Jurkat, Clone E6-1 (cell line): ENCODE results near the gene NUDT4B.
"Not testable (repeated sequence)": the region's sequence is repeated elsewhere in the genome, so short reads cannot be mapped to it uniquely, and the experiment has no call there.

Experiments used
- DNase-seq: peaks from one replicate; pipeline ENCODE4 v3.0.0-alpha.2; 2011; ENCODE audit warnings: low read depth, low spot score
- H3K4me3 ChIP-seq: 2 replicates; pipeline ENCODE4 v1.5.1; 2011; ENCODE audit warnings: mild to moderate bottlenecking, low read length, control low read depth, moderate library complexity

The NUDT4B gene

DNA sequence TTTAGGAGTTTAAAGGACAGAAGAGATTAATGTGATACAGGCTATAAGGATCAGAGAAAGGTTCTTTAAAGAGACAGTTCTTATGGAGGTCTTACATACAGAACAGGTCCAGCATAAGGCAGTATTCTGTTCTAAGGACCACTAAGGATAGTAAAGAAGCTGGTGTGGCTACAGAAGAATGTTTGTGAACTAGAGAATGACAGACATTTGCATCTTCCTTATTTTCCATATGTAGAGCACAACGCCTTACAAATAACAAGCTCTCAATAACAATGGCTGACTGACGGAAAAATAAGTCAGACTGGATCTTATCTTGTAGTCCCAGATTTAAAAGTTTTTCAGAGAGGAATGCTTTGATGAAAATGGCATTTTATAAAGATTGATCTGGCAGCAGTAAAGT is 26.7 kb downstream of the NUDT4B start:
- not testable (repeated sequence) for H3K4me3 ChIP-seq, DNase-seq

DNA sequence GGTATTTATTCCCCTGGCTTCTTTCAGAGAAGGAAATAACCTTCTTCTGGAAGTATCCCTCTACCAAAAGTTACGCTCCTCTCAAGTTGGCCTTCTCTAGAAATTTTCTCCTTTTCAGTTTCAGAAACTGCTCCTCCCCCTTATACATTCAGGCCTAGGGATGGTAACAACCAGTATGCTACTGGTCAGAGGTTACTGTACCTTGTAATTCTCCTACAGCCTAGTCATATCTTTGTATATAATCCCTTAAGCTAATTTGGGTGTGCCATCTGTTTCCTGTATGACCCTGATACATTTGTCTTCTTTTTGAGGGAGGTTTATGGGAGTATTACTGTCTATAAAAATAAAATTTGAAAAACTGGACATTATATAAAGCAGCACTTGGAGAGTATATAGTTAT is 29.1 kb downstream of the NUDT4B start:
- not testable (repeated sequence) for DNase-seq, H3K4me3 ChIP-seq

DNA sequence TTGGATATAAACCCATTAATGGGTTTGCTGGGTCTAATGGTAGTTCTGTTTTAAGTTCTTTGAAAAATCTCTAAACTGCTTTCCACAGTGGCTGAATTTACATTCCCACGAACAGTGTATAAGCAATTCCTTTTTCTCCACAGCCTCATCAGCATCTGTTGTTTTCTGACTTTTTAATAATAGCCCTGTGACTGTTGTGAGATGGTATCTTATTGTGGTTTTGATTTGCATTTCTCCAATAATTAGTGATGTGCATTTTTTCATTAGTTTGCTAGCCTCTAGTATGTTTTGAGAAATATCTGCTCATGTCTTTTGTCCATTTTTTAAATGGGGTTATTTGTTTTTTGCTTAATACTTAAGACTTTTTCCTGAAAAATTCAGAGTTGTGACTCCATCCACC is 31.8 kb downstream of the NUDT4B start:
- DNase-seq, result not testable (repeated sequence)

GRCh38 chr1:148791543-148792099 is 43.0 kb downstream of the NUDT4B start:
- not testable (repeated sequence) for H3K4me3 ChIP-seq, DNase-seq

More for the DNA sequence above, 31.8 kb downstream of the NUDT4B start:
- not testable (repeated sequence) for H3K4me3 ChIP-seq

- DNase-seq, H3K4me3 ChIP-seq: not testable (repeated sequence)
Measured at GRCh38 chr1:148793762-148794332, 45.3 kb downstream of the NUDT4B start.
